SK-N-SH (cell line): ENCODE measurements around the gene TFCP2. TPM values are rescaled to one million over a fixed set of nuclear protein-coding genes. Genes with fewer than 3 reads are reported as not detected.
A peak's percentile ranks its signal among the peaks of the same experiment; 100 is the strongest.

Source experiments
- CTCF ChIA-PET: fragments of 300-600, 350-600 bp; formaldehyde crosslinking; extraction: SDS; loops from one replicate; lab custom pipeline; 2021; lab: Yijun Ruan, JAX
- POLR2A ChIA-PET: fragments of 350-600 bp; sonication (Branson Sonifier 250); formaldehyde crosslinking; extraction: SDS; loops from one replicate; lab custom pipeline; 2020; ENCODE audit warnings: antibody characterized with exemption, inconsistent platforms; lab: Yijun Ruan, JAX
- DNase-seq: peaks from one replicate; pipeline ENCODE4 v3.0.0; 2012
- H2AFZ ChIP-seq: fragments of 200-600 bp; sonication (generic); 2 replicates; pipeline ENCODE4 v1.8.1; 2016; ENCODE audit warnings: antibody characterized with exemption, mild to moderate bottlenecking, low read depth
- H3F3A ChIP-seq: fragments of 200-600 bp; sonication (generic); replicated peaks from 2 replicates; pipeline ENCODE3; 2016; ENCODE audit warnings: antibody characterized with exemption, mild to moderate bottlenecking; ENCODE audit not compliant: insufficient read depth
- H3K27ac ChIP-seq, 2 experiments: fragments of 200-500 bp in 1 of 2; fragments of 200-600 bp in 1 of 2; sonication (Bioruptor generic) in 1 of 2; sonication (generic), shearing (Covaris generic) in 1 of 2; 2 replicates each; pipeline versions ENCODE4 v1.5.1 to v1.6.1; 2014 to 2016; ENCODE audit warnings: low read depth in 2 of 2, inconsistent platforms in 1 of 2, low read length in 1 of 2, mild to moderate bottlenecking in 1 of 2, mixed read lengths in 1 of 2
- H3K27me3 ChIP-seq: fragments of 200-600 bp; sonication (generic), shearing (Covaris generic); 2 replicates; pipeline ENCODE4 v1.6.1; 2016; ENCODE audit warnings: mixed run types; ENCODE audit not compliant: insufficient read depth
- H3K36me3 ChIP-seq, 2 experiments: fragments of 200-500 bp in 1 of 2; fragments of 200-600 bp in 1 of 2; sonication (Bioruptor generic) in 1 of 2; sonication (generic) in 1 of 2; replicated peaks in 1 of 2; 2 replicates each; pipeline versions ENCODE3 to v1.5.1; 2014 to 2016; ENCODE audit warnings: low read length in 1 of 2, mild to moderate bottlenecking in 1 of 2; ENCODE audit not compliant: insufficient read depth in 2 of 2, control insufficient read depth in 1 of 2
- H3K4me1 ChIP-seq, 2 experiments: fragments of 200-500 bp in 1 of 2; fragments of 200-600 bp in 1 of 2; sonication (Bioruptor generic) in 1 of 2; sonication (generic), shearing (Covaris generic) in 1 of 2; 2 replicates each; pipeline versions ENCODE4 v1.5.1 to v1.6.1; 2014 to 2016; ENCODE audit warnings: low read depth in 1 of 2, low read length in 1 of 2, mixed run types in 1 of 2; ENCODE audit not compliant: insufficient read depth in 2 of 2, control insufficient read depth in 1 of 2
- H3K4me2 ChIP-seq: fragments of 200-600 bp; sonication (generic), shearing (Covaris generic); 2 replicates; pipeline ENCODE4 v1.6.1; 2017; ENCODE audit warnings: mixed run types
- H3K4me3 ChIP-seq, 2 experiments: fragments of 200-500 bp in 1 of 2; fragments of 200-600 bp in 1 of 2; sonication (Bioruptor generic) in 1 of 2; sonication (generic), shearing (Covaris generic) in 1 of 2; 2 replicates each; pipeline versions ENCODE4 v1.5.1 to v1.8.1; 2014 to 2016; ENCODE audit warnings: low read depth in 2 of 2, inconsistent platforms in 1 of 2, low read length in 1 of 2, mild to moderate bottlenecking in 1 of 2, mixed read lengths in 1 of 2, moderate library complexity in 1 of 2
- H3K79me2 ChIP-seq: fragments of 200-600 bp; sonication (generic); 2 replicates; pipeline ENCODE4 v1.8.1; 2017; ENCODE audit warnings: mild to moderate bottlenecking; ENCODE audit not compliant: insufficient read depth
- H3K9ac ChIP-seq: fragments of 200-600 bp; sonication (generic); 2 replicates; pipeline ENCODE4 v1.6.1; 2017; ENCODE audit warnings: mixed run types
- H3K9me2 ChIP-seq: fragments of 200-600 bp; sonication (generic); 2 replicates; pipeline ENCODE4 v1.6.1; 2017; ENCODE audit warnings: mixed run types
- H3K9me3 ChIP-seq: fragments of 200-600 bp; sonication (generic); 2 replicates; pipeline ENCODE4 v1.6.1; 2017; ENCODE audit warnings: mixed run types, mild to moderate bottlenecking, moderate library complexity
- H4K20me1 ChIP-seq: fragments of 200-600 bp; sonication (generic); 2 replicates; pipeline ENCODE4 v1.6.1; 2017; ENCODE audit warnings: mild to moderate bottlenecking, mixed run types; ENCODE audit not compliant: insufficient read depth
- EP300 ChIP-seq, 2 experiments: IDR thresholded peaks; 2 replicates each; pipeline versions ENCODE4 v1.4.0 to v1.6.1; 2012; ENCODE audit warnings: borderline replicate concordance in 1 of 2, low read depth in 1 of 2, low read length in 1 of 2
- FOSL2 ChIP-seq: IDR thresholded peaks from 2 replicates; pipeline ENCODE4 v1.4.0; 2012; ENCODE audit warnings: low read depth, mild to moderate bottlenecking, moderate library complexity, borderline replicate concordance
- FOXJ3 ChIP-seq: sonication (generic); formaldehyde crosslinking; IDR thresholded peaks from 2 replicates; pipeline ENCODE4 v1.5.1; 2020; ENCODE audit warnings: mild to moderate bottlenecking, missing genetic modification reagents
- GABPA ChIP-seq: IDR thresholded peaks from 2 replicates; pipeline ENCODE4 v1.4.0; 2012; ENCODE audit warnings: low read depth, mild to moderate bottlenecking
- JUND ChIP-seq: IDR thresholded peaks from 2 replicates; pipeline ENCODE4 v1.4.0; 2012
- NRF1 ChIP-seq: IDR thresholded peaks from 2 replicates; pipeline ENCODE4 v1.6.1; 2012; ENCODE audit warnings: low read depth, mild to moderate bottlenecking, low read length
- PBX3 ChIP-seq: IDR thresholded peaks from 2 replicates; pipeline ENCODE4; 2012
- POLR2AphosphoS5 ChIP-seq: IDR thresholded peaks from 2 replicates; pipeline ENCODE4 v1.6.1; 2012; ENCODE audit warnings: low read depth, low read length
- RFX5 ChIP-seq: IDR thresholded peaks from 2 replicates; pipeline ENCODE4 v1.6.1; 2012; ENCODE audit warnings: mild to moderate bottlenecking, improper control_type of control experiment, low read length
- RXRA ChIP-seq: IDR thresholded peaks from 2 replicates; pipeline ENCODE4 v1.4.0; 2012; ENCODE audit warnings: low read depth, mild to moderate bottlenecking, borderline replicate concordance
- SMC3 ChIP-seq: IDR thresholded peaks from 2 replicates; pipeline ENCODE4 v1.6.1; 2012; ENCODE audit warnings: low read depth, low read length, improper control_type of control experiment
- TAF1 ChIP-seq: IDR thresholded peaks from 2 replicates; pipeline ENCODE4 v1.6.1; 2012; ENCODE audit warnings: low read depth, mild to moderate bottlenecking, low read length, moderate library complexity, borderline replicate concordance
- TCF12 ChIP-seq: IDR thresholded peaks from 2 replicates; pipeline ENCODE4 v1.4.0; 2012
- TEAD4 ChIP-seq: IDR thresholded peaks from 2 replicates; pipeline ENCODE4 v1.4.0; 2012; ENCODE audit warnings: mild to moderate bottlenecking, borderline replicate concordance; ENCODE audit not compliant: insufficient read depth
- WGBS: methylation state at CpG from one replicate; pipeline ENCODE4 v1.1.6; 2017; ENCODE audit warnings: low lambda C conversion rate; 5-methylcytosine and 5-hydroxymethylcytosine counted together
- polyA plus RNA-seq, 3 experiments: library from polyadenylated mRNA; depleted of rRNA; stranded (reverse); fragments of >200 nt; gene quantifications; 2 replicates each; pipeline ENCODE4 v1.2.3, GENCODE V29; 2012
- TF ChIP-seq, protein P1 (sequence below): IDR thresholded peaks from 2 replicates; pipeline ENCODE4 v1.4.0; 2012; ENCODE audit warnings: low read depth, borderline replicate concordance
- TF ChIP-seq, protein P2 (sequence below): fragments of 150-350 bp; IDR thresholded peaks from 2 replicates; pipeline ENCODE4 v1.6.1; 2016; ENCODE audit warnings: mild to moderate bottlenecking, low read depth, low read length

The TFCP2 gene
- polyA plus RNA-seq, 1 of the 3 experiments (the other 2 are of a cell fraction) = 18.1 TPM

DNA sequence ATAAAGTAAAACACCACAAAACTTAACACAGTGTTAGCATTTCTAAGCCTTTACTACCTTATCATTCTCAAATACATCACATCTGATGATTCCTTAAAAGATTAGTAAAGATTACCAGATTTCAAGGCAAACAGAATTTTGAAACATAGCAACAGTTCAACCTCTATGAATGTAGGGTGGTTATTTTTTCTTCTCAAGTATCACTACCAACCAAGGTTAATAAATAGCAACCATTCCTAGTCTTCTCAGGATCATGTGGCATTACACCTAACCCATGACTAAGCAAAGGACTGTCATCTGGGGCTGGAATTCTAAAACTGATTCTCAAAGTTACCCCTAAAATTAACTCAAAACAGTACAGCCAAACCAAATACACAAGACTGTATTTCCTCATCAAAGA, 50.1 kb downstream of the TFCP2 start:
- POLR2A ChIA-PET = no interaction called here
- peaks cover 4% of the 10 kb centered on the region; the same call in 1 of the 2 replicates for H4K20me1 ChIP-seq
- H3F3A ChIP-seq = peaks cover 16% of the 10 kb centered on the region
- CTCF ChIA-PET = no interaction called here
- no peak overlapping the region for H2AFZ ChIP-seq
- peaks cover 20% of the 10 kb centered on the region for H3K79me2 ChIP-seq
- H3K27ac ChIP-seq = no peak overlapping the region
- H3K9me3 ChIP-seq = no peaks in the 10 kb centered on the region
- H3K4me2 ChIP-seq = no peak overlapping the region
- H3K9ac ChIP-seq = no peak overlapping the region
- H3K9me2 ChIP-seq = no peaks in the 10 kb centered on the region
- TF ChIP-seq NRF1 (no peak), RXRA (no peak), SMC3 (no peak), EP300 (IDR thresholded peaks at IDR 0.05; ENCODE audit: borderline replicate concordance in 1 of 2, low read depth in 1 of 2, low read length in 1 of 2) (no peak), POLR2AphosphoS5 (no peak), RFX5 (no peak), FOXJ3 (CRISPR knock-in tag) (no peak), TAF1 (no peak), GABPA (no peak)
- TF ChIP-seq, protein P1, sequence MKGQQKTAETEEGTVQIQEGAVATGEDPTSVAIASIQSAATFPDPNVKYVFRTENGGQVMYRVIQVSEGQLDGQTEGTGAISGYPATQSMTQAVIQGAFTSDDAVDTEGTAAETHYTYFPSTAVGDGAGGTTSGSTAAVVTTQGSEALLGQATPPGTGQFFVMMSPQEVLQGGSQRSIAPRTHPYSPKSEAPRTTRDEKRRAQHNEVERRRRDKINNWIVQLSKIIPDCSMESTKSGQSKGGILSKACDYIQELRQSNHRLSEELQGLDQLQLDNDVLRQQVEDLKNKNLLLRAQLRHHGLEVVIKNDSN = no peak
- DNase-seq = no peak
- H3K4me3 ChIP-seq = no peak overlapping the region
- H3K36me3 ChIP-seq = peaks cover 3 to 14% of the 10 kb centered on the region in 2 experiments
- H3K27me3 ChIP-seq = no peaks in the 10 kb centered on the region
- H3K4me1 ChIP-seq = peaks cover 0 to 9% of the 10 kb centered on the region in 2 experiments; a peak in 2 of 4 replicates

DNA sequence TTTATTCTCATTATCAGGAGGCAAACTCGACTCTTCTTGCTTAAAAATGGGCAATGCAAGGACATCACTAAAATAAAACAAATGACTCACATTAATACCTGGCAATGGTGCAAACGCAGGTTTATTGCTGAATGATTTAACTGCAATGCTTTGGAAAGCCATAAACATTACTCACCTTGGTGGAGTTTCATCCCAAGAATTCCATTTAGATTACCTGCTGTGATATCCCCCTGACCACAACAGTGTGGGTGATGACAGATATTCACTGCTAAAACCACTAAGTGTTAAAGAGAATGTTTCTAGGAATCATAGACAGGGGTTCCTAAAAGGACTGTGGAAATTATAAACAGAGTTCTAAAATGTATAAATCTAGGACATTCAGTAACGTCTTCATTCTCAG, 54.2 kb downstream of the TFCP2 start:
- Histone ChIP-seq H3K36me3 (peaks cover 16 to 36% of the 10 kb centered on the region in 2 experiments), H3K79me2 (peaks cover 15% of the 10 kb centered on the region; the same call in 1 of the 2 replicates), H3K4me2 (no peak overlapping the region), H2AFZ (no peak overlapping the region), H3K9me3 (no peaks in the 10 kb centered on the region), H3K27me3 (no peaks in the 10 kb centered on the region), H3K9ac (no peak overlapping the region), H3K4me3 (no peak overlapping the region), H3F3A (peaks cover 9% of the 10 kb centered on the region), H3K9me2 (no peaks in the 10 kb centered on the region), H3K27ac (no peak overlapping the region), H3K4me1 (no peaks in the 10 kb centered on the region), H4K20me1 (peaks cover 4% of the 10 kb centered on the region; the same call in 1 of the 2 replicates)
- WGBS = 78% methylated on average over 3 of the region's 3 CpGs
- no peak for DNase-seq
- CTCF ChIA-PET = no interaction called here
- TF ChIP-seq TCF12 (0 out of 2 replicates have a peak, but pooled peaks have one; percentile 26), PBX3 (peak; percentile 51), JUND (0 out of 2 replicates have a peak, but pooled peaks have one; percentile 19), TEAD4 (peak; percentile 40; the same call in 1 of the 2 replicates), FOSL2 (peak; percentile 16; the same call in 1 of the 2 replicates)
- TF ChIP-seq, protein P1 = no peak
- TF ChIP-seq, protein P2, sequence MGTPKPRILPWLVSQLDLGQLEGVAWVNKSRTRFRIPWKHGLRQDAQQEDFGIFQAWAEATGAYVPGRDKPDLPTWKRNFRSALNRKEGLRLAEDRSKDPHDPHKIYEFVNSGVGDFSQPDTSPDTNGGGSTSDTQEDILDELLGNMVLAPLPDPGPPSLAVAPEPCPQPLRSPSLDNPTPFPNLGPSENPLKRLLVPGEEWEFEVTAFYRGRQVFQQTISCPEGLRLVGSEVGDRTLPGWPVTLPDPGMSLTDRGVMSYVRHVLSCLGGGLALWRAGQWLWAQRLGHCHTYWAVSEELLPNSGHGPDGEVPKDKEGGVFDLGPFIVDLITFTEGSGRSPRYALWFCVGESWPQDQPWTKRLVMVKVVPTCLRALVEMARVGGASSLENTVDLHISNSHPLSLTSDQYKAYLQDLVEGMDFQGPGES = no peak
- POLR2A ChIA-PET = no interaction called here
